OCI-LY7 (cell line): ENCODE results near the gene FAM89B. TPM values are rescaled to one million over a fixed set of nuclear protein-coding genes. Genes with fewer than 3 reads are reported as not detected.

Source experiments
- BruUV-seq: library from RNA; stranded (reverse); fragments of 400-500 nt; replicated peaks from 2 replicates; lab custom pipeline; 2021; lab: Mats Ljungman, UMichigan
- CTCF ChIA-PET: fragments of 300-600 bp; sonication (Branson Sonifier 250); formaldehyde crosslinking; loops from one replicate; lab custom pipeline; 2022; ENCODE audit warnings: antibody characterized with exemption; ENCODE audit not compliant: unreplicated experiment; lab: Charles Lee
- POLR2A ChIA-PET: fragments of 300-600 bp; sonication (Branson Sonifier 250); formaldehyde crosslinking; loops from one replicate; lab custom pipeline; 2022; ENCODE audit warnings: antibody characterized with exemption; lab: Charles Lee
- DNase-seq: peaks from one replicate; pipeline ENCODE4 v3.0.0-alpha.2; 2015; ENCODE audit warnings: low spot score
- H2AFZ ChIP-seq: fragments of 200-600 bp; sonication (generic), shearing (Covaris generic); 2 replicates; pipeline ENCODE4 v1.6.1; 2014; ENCODE audit warnings: mild to moderate bottlenecking, antibody characterized with exemption, low read length, moderate library complexity
- H3K27ac ChIP-seq: fragments of 200-600 bp; sonication (generic); 2 replicates; pipeline ENCODE4 v1.5.1; 2014; ENCODE audit warnings: mixed run types, low read depth, mild to moderate bottlenecking, moderate library complexity, low read length, inconsistent platforms; ENCODE audit not compliant: poor library complexity, severe bottlenecking
- H3K36me3 ChIP-seq: fragments of 200-600 bp; sonication (generic); 2 replicates; pipeline ENCODE4 v1.6.1; 2014; ENCODE audit warnings: mild to moderate bottlenecking, antibody characterized with exemption, low read length, moderate library complexity, mixed read lengths; ENCODE audit not compliant: insufficient read depth
- H3K4me1 ChIP-seq: fragments of 200-600 bp; sonication (generic); 2 replicates; pipeline ENCODE4 v1.5.1; 2014; ENCODE audit warnings: mild to moderate bottlenecking, low read length; ENCODE audit not compliant: insufficient read depth, poor library complexity, severe bottlenecking
- H3K4me2 ChIP-seq: fragments of 200-600 bp; sonication (generic); 2 replicates; pipeline ENCODE4 v1.6.1; 2014; ENCODE audit warnings: mild to moderate bottlenecking, low read length
- H3K4me3 ChIP-seq: fragments of 200-600 bp; sonication (generic); 2 replicates; pipeline ENCODE4 v1.5.1; 2014; ENCODE audit warnings: mild to moderate bottlenecking, low read depth, low read length; ENCODE audit not compliant: poor library complexity, severe bottlenecking
- H3K79me2 ChIP-seq: fragments of 200-600 bp; sonication (generic); 2 replicates; pipeline ENCODE4 v1.6.1; 2016; ENCODE audit warnings: low read depth, mild to moderate bottlenecking, low read length, moderate library complexity, mixed read lengths; ENCODE audit not compliant: insufficient read depth
- H3K9me2 ChIP-seq: fragments of 200-600 bp; sonication (generic); 2 replicates; pipeline ENCODE4 v1.6.1; 2016; ENCODE audit warnings: mild to moderate bottlenecking, low read length, mixed read lengths; ENCODE audit not compliant: insufficient read depth
- H3K9me3 ChIP-seq: fragments of 200-600 bp; sonication (generic); 2 replicates; pipeline ENCODE4 v1.6.1; 2014; ENCODE audit warnings: mild to moderate bottlenecking, mixed run types, low read length, mixed read lengths
- H4K20me1 ChIP-seq: fragments of 200-600 bp; sonication (generic); 2 replicates; pipeline ENCODE4 v1.6.1; 2014; ENCODE audit warnings: mild to moderate bottlenecking, antibody characterized with exemption, low read length, moderate library complexity, mixed read lengths; ENCODE audit not compliant: insufficient read depth
- EZH2phosphoT487 ChIP-seq: fragments of 200-600 bp; sonication (generic); IDR thresholded peaks from 2 replicates; pipeline ENCODE4 v1.6.1; 2018; ENCODE audit warnings: low read depth, borderline replicate concordance, mild to moderate bottlenecking, mixed run types, antibody characterized with exemption, low read length, moderate library complexity, mixed read lengths
- intact Hi-C: fragments of 100-400 bp; cut with micrococcal nuclease; formaldehyde crosslinking; loops from one replicate; pipeline ENCODE4 v1.10.0; 2022; ENCODE audit not compliant: unreplicated experiment
- total RNA-seq, 2 experiments: library from RNA; depleted of rRNA in 1 of 2; stranded (reverse); fragments of >200 nt in 1 of 2; shearing (Covaris generic) in 1 of 2; gene quantifications; 2 replicates each; pipeline ENCODE4 v1.2.3, GENCODE V29; 2014 to 2022
- TF ChIP-seq, protein P1 (sequence below): fragments of 200-600 bp; sonication (generic); conservative IDR thresholded peaks from 2 replicates; pipeline ENCODE4 v1.5.1; 2014; ENCODE audit warnings: mild to moderate bottlenecking, antibody characterized with exemption, low read length, moderate library complexity, mixed read lengths

Gene FAM89B
- total RNA-seq, 2 experiments from 2014 or later = 17.9 to 26.4 TPM

DNA sequence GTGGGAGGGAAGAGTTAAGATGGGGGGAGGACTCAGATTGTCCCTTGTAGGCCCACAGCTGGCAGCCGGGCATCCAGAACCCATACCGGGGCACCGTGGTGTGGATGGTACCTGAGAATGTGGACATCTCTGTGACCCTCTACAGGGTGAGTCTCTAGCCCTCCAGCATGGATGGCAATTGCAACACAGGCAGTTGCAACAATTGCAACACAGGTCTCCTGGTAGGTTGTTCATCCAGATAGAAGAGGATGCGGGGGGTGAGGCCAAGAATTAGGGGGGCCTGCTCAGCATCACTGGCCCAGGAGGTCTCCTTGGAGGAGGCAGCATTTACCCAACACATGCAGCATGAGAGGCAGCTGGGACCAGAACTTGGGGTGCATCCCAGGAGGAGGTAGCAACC is 7.0 kb downstream of the FAM89B start:
- no peak overlapping the region for H3K4me3 ChIP-seq
- H2AFZ ChIP-seq = no peak overlapping the region
- BruUV-seq = no TSS peak
- H3K9me2 ChIP-seq = no peaks in the 10 kb centered on the region
- no peaks in the 10 kb centered on the region for H3K9me3 ChIP-seq
- intact Hi-C loops = loop anchor here (10.0 kb wide), 1 partner anchor 724 kb away; no protein-coding TSS in a partner anchor
- no peak overlapping the region for H3K27ac ChIP-seq
- H3K79me2 ChIP-seq = peaks cover 9% of the 10 kb centered on the region; the same call in 1 of the 2 replicates
- no peak overlapping the region for H3K4me2 ChIP-seq
- no peak for DNase-seq
- CTCF ChIA-PET = no interaction called here
- H4K20me1 ChIP-seq = no peaks in the 10 kb centered on the region
- POLR2A ChIA-PET = interaction anchor here (1.3 kb wide), 1 partner anchor 8 kb away, joined by 7 read pairs; no protein-coding TSS in a partner anchor
- peaks cover 22% of the 10 kb centered on the region for H3K36me3 ChIP-seq
- peaks cover 32% of the 10 kb centered on the region for H3K4me1 ChIP-seq
- TF ChIP-seq EZH2phosphoT487 = no peak
- TF ChIP-seq, protein P1, sequence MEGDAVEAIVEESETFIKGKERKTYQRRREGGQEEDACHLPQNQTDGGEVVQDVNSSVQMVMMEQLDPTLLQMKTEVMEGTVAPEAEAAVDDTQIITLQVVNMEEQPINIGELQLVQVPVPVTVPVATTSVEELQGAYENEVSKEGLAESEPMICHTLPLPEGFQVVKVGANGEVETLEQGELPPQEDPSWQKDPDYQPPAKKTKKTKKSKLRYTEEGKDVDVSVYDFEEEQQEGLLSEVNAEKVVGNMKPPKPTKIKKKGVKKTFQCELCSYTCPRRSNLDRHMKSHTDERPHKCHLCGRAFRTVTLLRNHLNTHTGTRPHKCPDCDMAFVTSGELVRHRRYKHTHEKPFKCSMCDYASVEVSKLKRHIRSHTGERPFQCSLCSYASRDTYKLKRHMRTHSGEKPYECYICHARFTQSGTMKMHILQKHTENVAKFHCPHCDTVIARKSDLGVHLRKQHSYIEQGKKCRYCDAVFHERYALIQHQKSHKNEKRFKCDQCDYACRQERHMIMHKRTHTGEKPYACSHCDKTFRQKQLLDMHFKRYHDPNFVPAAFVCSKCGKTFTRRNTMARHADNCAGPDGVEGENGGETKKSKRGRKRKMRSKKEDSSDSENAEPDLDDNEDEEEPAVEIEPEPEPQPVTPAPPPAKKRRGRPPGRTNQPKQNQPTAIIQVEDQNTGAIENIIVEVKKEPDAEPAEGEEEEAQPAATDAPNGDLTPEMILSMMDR = no peak

- peaks cover 23% of the 10 kb centered on the region for H3K36me3 ChIP-seq
- intact Hi-C loops = no loop called here
- POLR2A ChIA-PET = interaction anchor here (1.3 kb wide), 1 partner anchor 7 kb away, joined by 7 read pairs; no protein-coding TSS in a partner anchor
- no peak overlapping the region for H2AFZ ChIP-seq
- peaks cover 25% of the 10 kb centered on the region for H3K4me1 ChIP-seq
- H3K79me2 ChIP-seq = peaks cover 9% of the 10 kb centered on the region; the same call in 1 of the 2 replicates
- H3K9me2 ChIP-seq = no peaks in the 10 kb centered on the region
- BruUV-seq = no TSS peak
- no peak overlapping the region for H3K4me2 ChIP-seq
- H3K4me3 ChIP-seq = no peak overlapping the region
- CTCF ChIA-PET = no interaction called here
- no peak for TF ChIP-seq EZH2phosphoT487
- DNase-seq = no peak
- H3K9me3 ChIP-seq = no peaks in the 10 kb centered on the region
- H4K20me1 ChIP-seq = no peaks in the 10 kb centered on the region
- no peak overlapping the region for H3K27ac ChIP-seq
These were observed 7.8 kb downstream of the FAM89B start for GRCh38 chr11:65580031-65580692.

DNA sequence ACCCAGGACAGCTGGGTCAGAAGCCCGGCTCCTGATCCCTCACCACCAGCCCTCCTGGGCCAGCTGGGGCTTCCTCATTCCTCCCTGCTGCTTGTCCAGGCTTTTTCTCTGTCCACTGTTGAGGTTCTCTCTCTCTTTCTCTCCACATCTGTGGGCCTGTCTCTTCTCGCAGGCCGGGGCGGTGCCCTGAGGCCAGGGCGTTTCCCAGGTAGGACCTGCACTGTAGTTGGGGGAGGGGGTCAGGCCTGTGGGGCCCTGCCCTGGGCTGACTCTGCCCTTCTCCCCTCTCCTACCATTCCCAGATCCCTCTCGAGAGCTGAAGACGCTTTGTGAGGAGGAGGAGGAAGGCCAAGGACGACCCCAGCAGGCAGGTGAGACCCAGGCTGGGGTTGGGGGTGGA is 8.4 kb downstream of the FAM89B start:
- CTCF ChIA-PET = no interaction called here
- Histone ChIP-seq H3K4me2 (no peak overlapping the region), H3K9me3 (no peaks in the 10 kb centered on the region)

More for the DNA sequence above, 8.4 kb downstream of the FAM89B start:
- POLR2A ChIA-PET = no interaction called here
- intact Hi-C loops = no loop called here
- no TSS peak for BruUV-seq
- TF ChIP-seq, protein P1 = no peak
- TF ChIP-seq EZH2phosphoT487 = no peak
- peaks cover 26% of the 10 kb centered on the region for H3K36me3 ChIP-seq
- no peak overlapping the region for H3K4me3 ChIP-seq
- H3K79me2 ChIP-seq = peaks cover 9% of the 10 kb centered on the region; the same call in 1 of the 2 replicates
- no peaks in the 10 kb centered on the region for H4K20me1 ChIP-seq
- no peak overlapping the region for H2AFZ ChIP-seq
- peaks cover 20% of the 10 kb centered on the region for H3K4me1 ChIP-seq
- no peak for DNase-seq
- H3K27ac ChIP-seq = no peak overlapping the region
- H3K9me2 ChIP-seq = no peaks in the 10 kb centered on the region
